Activated effector memory CD4-positive, alpha-beta T cell treated with Interleukin-2 at 50 U/mL for 16 hours (primary cell): ENCODE data around the gene GRM7.

Experiments used
- DNase-seq: peaks from one replicate; pipeline ENCODE4 v3.0.0-alpha.2; 2020

GRM7 gene

DNA sequence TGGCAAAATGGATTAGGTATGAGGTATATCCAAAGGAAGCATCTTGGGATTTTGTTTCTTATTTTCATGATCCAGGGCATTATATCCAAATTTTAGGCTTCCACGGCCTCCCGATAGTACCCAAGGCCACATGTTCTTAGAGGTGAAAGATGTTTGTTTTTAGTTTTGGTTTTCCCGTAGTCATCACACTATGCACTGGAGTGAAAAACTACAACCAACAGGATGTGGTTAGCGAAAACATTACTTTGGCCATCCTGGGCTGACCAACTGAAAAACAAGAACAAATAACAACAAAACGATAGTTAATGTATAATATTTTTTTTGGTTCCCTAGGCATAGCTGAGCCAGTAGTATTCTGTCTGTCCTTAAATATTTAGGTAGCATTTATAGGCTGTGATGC is 749.7 kb downstream of the GRM7 start:
- no peak for DNase-seq

- no peak for DNase-seq
These were observed 754.1 kb downstream of the GRM7 start for GRCh38 chr3:7615043-7615442.

- no peak for DNase-seq
These were observed 757.7 kb downstream of the GRM7 start for GRCh38 chr3:7618606-7619005.

DNA sequence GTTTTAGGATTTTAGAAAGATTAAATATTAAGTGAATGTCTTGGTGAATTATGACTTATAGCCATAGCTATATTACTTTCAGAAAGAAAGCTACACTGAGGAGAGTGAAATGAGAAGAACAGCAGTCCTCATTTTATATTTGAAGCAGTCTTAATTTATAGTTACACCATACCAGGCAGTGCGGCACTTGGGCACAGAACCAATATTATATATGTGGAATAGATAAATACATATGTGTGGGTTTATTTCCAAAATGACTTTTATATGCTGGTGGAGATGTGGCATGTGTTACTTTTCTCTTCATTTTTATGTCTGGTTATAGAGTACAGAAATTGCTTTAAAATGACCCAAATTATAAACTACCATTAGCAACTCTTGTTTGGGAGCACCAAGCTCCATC is 759.5 kb downstream of the GRM7 start:
- no peak for DNase-seq

GRCh38 chr3:7621046-7621630 is 760.2 kb downstream of the GRM7 start:
- DNase-seq, result no peak

- no peak for DNase-seq
These were observed 760.7 kb downstream of the GRM7 start for GRCh38 chr3:7621651-7622050.

GRCh38 chr3:7625021-7625420 is 764.1 kb downstream of the GRM7 start:
- no peak for DNase-seq

DNA sequence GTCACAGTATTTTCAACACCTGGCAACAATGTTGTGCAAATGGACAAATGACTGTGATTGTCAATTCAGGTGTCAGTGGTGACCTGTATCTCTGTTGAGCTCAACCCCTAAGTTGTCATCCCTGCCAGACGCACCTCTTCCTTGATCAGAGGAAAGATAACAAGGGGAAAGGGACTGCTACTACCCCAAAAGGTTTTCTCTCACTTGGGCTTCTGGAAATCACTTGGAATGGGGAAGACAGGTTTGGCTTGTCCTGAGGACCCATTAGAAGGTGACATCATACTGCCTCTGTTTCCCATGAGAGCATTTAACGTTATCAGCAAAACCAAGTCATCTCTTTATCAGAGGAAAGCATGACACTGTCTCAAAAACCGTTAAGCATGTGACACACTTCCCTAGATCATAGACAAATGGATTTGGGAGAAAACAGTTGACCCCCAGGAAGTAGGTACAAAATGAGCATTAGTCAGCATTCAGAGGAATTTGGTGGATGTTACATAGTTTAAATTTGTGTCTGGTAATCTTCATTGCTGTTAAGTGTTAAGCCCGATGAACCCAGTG is 769.5 kb downstream of the GRM7 start:
- no peak for DNase-seq

DNA sequence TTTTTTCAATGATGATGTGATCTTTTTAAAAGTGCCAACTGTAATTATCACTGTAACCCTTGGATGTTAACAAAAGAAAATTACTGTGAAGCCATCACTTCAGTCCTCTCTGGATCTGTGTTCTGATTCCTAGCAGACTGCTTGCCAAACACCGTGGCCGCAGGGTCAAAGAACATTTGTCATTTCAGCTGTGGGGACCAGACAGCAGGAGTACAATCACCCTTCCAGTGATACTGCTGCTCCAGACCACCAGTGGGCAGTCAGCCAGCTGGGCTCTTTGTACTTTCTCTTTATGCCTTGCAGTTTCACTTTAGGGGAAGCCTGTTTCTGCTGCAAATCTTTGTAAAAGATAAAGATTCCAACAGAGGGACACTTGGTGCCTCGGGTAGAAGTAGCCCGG is 770.0 kb downstream of the GRM7 start:
- DNase-seq, result no peak

GRCh38 chr3:7632305-7632704 is 771.4 kb downstream of the GRM7 start:
- DNase-seq, result no peak

DNA sequence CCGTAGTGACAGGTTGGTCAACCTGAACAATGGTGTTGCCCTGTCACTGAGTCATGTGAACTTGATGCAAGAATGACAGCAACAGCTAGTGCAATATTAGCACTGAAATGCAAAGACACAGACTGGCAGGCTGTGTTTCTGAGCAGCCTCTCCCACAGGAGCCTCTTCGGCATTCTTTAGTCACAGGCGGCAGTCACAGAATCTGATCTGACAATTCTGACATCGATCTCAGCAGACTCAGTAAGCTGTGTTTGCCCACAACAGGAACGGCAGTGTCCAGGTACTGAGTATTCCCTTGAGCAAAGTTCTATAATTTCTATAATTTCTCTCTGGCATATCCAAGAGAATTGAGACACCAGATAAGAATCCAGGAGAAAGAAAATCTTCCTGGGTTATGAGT is 776.8 kb downstream of the GRM7 start:
- no peak for DNase-seq

GRCh38 chr3:7638103-7638502 is 777.2 kb downstream of the GRM7 start:
- DNase-seq, result no peak

GRCh38 chr3:7640787-7641186 is 779.9 kb downstream of the GRM7 start:
- DNase-seq, result no peak

GRCh38 chr3:7646851-7647250 is 785.9 kb downstream of the GRM7 start:
- no peak for DNase-seq

GRCh38 chr3:7650466-7650865 is 789.6 kb downstream of the GRM7 start:
- no peak for DNase-seq

DNA sequence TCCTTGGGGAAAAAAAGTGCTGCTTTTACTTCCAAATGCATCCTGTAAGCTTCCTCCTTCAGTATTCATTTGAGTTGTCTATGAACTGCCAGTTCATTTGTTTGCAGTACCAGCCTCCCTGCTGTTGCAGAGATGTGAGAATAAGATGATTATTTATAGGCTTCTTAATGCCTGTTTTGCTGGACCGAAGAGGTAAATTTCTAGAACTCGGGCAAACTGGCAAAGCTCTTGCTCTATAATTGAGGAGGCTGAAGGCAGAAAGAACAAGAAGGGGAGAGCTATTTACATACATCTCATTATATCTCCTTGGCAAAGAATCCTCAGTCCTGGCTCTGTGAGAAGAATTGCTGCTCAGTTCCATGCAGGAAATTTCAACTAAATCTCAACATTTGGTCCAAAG is 790.4 kb downstream of the GRM7 start:
- DNase-seq, result no peak

DNA sequence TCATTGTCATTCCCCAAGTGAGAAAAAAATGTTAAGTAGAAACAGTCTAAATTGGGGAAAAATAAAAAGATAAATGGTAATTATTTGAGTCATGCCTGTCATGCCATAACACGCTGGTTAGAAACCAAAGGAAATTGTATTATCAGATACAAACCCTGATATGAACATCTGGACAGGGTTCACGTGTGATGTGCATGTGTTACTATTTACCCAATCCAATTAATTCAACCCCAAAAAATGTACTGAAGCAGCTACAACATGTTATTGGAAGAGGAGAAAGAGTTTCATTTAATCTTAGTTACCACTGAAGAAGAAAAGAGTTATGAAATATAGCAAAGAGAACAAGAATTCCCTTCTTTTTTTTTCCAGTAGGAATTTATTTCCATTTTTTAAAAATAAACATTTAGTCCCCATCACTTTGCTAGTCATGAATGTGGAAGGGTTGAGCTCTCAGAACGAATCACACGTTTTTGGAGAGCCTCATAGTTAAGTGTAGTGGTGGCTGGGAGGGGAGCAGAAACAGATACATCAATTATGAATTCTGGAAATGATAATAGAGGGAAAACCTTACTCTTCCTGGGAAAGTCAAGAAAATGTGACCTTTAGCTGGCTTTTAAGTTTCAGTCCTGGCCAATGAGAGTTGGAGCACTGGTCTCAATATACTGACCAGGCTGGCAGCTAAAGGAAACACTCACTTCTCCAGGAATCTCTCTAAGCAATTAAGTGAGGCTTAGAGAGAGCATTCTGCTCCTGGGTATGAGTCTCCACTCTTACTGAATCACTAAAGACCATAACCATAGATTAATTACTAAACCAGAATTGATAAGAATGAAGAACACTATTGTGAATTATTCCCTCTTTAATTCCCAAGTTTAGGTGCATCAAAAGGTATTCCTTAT is 796.5 kb downstream of the GRM7 start:
- DNase-seq, result no peak

- DNase-seq, result no peak
These were observed 797.4 kb downstream of the GRM7 start for GRCh38 chr3:7658294-7658693.

GRCh38 chr3:7659079-7659478 is 798.2 kb downstream of the GRM7 start:
- no peak for DNase-seq

- no peak for DNase-seq
These were observed 802.9 kb downstream of the GRM7 start for GRCh38 chr3:7663771-7664170.

DNA sequence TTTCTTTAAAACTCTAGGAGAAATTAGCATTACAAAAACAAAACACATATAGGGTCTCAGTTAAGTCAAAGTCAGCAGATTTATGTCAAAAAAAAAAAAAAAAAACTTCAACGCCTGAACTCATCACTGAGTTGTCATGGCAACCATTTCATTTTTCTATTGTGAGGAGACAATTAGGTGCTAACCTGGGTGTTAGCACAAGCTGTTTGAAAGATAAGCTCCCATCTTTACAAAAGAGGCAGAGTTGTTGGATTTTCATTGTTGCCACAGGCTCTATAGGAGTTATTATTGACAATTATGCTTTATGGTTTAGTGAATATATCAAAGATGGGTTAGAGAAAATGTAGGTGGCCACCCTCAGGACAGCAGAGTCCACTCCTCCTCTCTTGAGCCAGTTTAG is 806.9 kb downstream of the GRM7 start:
- DNase-seq, result no peak

DNA sequence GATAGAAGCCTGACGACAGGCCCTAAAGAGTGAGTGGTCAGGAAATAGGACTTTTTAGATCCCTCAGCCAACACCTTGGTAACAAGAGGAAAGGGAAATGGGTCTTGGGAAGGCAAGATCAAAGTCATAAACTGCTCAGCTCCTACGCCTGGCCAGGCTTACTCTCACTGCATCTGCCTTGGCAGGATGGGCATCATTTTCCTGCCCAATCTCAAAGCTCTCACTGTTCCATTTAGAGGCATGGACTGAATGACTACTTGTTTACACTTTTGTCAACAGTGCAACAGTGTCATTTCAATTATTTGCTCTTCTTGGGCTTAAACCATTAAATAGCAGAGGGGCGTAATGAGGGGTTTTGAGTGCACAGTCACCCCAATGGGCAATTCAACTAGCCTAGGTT is 808.7 kb downstream of the GRM7 start:
- DNase-seq, result no peak

- DNase-seq, result no peak
These were observed 817.6 kb downstream of the GRM7 start for GRCh38 chr3:7678521-7678920.

- DNase-seq, result no peak
These were observed 821.9 kb downstream of the GRM7 start for GRCh38 chr3:7682822-7683229.
